ENCODE data around the gene POU6F2. TPM values are rescaled to one million over a fixed set of nuclear protein-coding genes. Genes with fewer than 3 reads are reported as not detected.

The POU6F2 gene
- total RNA-seq, 6 donors from 2014 or later: under 0.01 to 1.4 (median 0.24) TPM; not detected in 2

- no peaks in the 10 kb centered on the region for H3K36me3 ChIP-seq
- TF ChIP-seq POLR2AphosphoS5 (IDR thresholded peaks at IDR 0.05) (no peak), POLR2A (IDR thresholded peaks at IDR 0.05) (no peak), EP300 (IDR thresholded peaks at IDR 0.05) (no peak), CTCF (IDR thresholded peaks at IDR 0.05) (no peak)
- H3K27ac ChIP-seq: no peak overlapping the region
- no peak for ATAC-seq (ENCODE audit: low FRiP score in 2 of 2)
- no peak overlapping the region for H3K4me3 ChIP-seq
- WGBS, 2 donors: 56 to 64% methylated on average over 3 of the region's 3 CpGs
- DNase-seq: no peak
- peaks cover 0 to 15% (median 3%) of the 10 kb centered on the region in 4 donors for H3K4me1 ChIP-seq
- no peaks in the 10 kb centered on the region for H3K27me3 ChIP-seq
- no peaks in the 10 kb centered on the region for H3K9me3 ChIP-seq
Measured at GRCh38 chr7:39416866-39417265, 439.2 kb downstream of the POU6F2 start.

- TF ChIP-seq POLR2AphosphoS5 (IDR thresholded peaks at IDR 0.05) (no peak), EP300 (IDR thresholded peaks at IDR 0.05) (no peak), CTCF (IDR thresholded peaks at IDR 0.05) (no peak), POLR2A (IDR thresholded peaks at IDR 0.05) (no peak)
- Histone ChIP-seq H3K36me3 (no peaks in the 10 kb centered on the region), H3K4me1 (peaks cover 0 to 15% (median 3%) of the 10 kb centered on the region in 4 donors), H3K27ac (no peak overlapping the region), H3K27me3 (no peaks in the 10 kb centered on the region), H3K4me3 (no peak overlapping the region), H3K9me3 (no peaks in the 10 kb centered on the region)
- DNase-seq: no peak
- no peak for ATAC-seq (ENCODE audit: low FRiP score in 2 of 2)
- WGBS, 2 donors: 63 to 94% methylated on average over 1 of the region's 1 CpG
Measured at GRCh38 chr7:39417642-39418041, 439.9 kb downstream of the POU6F2 start.

GRCh38 chr7:39421251-39421650 is 443.5 kb downstream of the POU6F2 start:
- Histone ChIP-seq H3K4me3 (no peak overlapping the region), H3K4me1 (no peaks in the 10 kb centered on the region), H3K27ac (no peak overlapping the region), H3K27me3 (no peaks in the 10 kb centered on the region), H3K9me3 (no peaks in the 10 kb centered on the region), H3K36me3 (no peaks in the 10 kb centered on the region)
- ATAC-seq (ENCODE audit: low FRiP score in 2 of 2) (no peak), DNase-seq (no peak)
- no peak for TF ChIP-seq POLR2AphosphoS5 (IDR thresholded peaks at IDR 0.05)
- TF ChIP-seq POLR2A (IDR thresholded peaks at IDR 0.05): no peak
- no peak for TF ChIP-seq CTCF (IDR thresholded peaks at IDR 0.05)
- no peak for TF ChIP-seq EP300 (IDR thresholded peaks at IDR 0.05)
- 73 to 84% methylated on average over 2 of the region's 2 CpGs for WGBS, 2 donors

- 90% methylated on average over 2 of the region's 2 CpGs for WGBS, 2 donors
- no peak for TF ChIP-seq POLR2AphosphoS5 (IDR thresholded peaks at IDR 0.05)
- no peak for TF ChIP-seq POLR2A (IDR thresholded peaks at IDR 0.05)
- no peak for TF ChIP-seq CTCF (IDR thresholded peaks at IDR 0.05)
- Histone ChIP-seq H3K4me3 (no peak overlapping the region), H3K27ac (no peak overlapping the region), H3K27me3 (no peaks in the 10 kb centered on the region), H3K36me3 (no peaks in the 10 kb centered on the region), H3K9me3 (no peaks in the 10 kb centered on the region), H3K4me1 (no peaks in the 10 kb centered on the region)
- ATAC-seq (ENCODE audit: low FRiP score in 2 of 2) (no peak), DNase-seq (no peak)
Measured at GRCh38 chr7:39421661-39422060, 444.0 kb downstream of the POU6F2 start.

GRCh38 chr7:39428221-39428620 is 450.5 kb downstream of the POU6F2 start:
- H3K9me3 ChIP-seq: no peaks in the 10 kb centered on the region
- no peaks in the 10 kb centered on the region for H3K36me3 ChIP-seq
- no peak for TF ChIP-seq CTCF (IDR thresholded peaks at IDR 0.05)
- TF ChIP-seq POLR2A (IDR thresholded peaks at IDR 0.05): no peak
- no peak for TF ChIP-seq EP300 (IDR thresholded peaks at IDR 0.05)
- TF ChIP-seq POLR2AphosphoS5 (IDR thresholded peaks at IDR 0.05): no peak
- DNase-seq (no peak), ATAC-seq (ENCODE audit: low FRiP score in 2 of 2) (no peak)
- H3K4me1 ChIP-seq: no peaks in the 10 kb centered on the region
- no peak overlapping the region for H3K27ac ChIP-seq
- no peaks in the 10 kb centered on the region for H3K27me3 ChIP-seq
- WGBS, 2 donors: 33 to 59% methylated on average over 1 of the region's 1 CpG
- H3K4me3 ChIP-seq: no peak overlapping the region

Measured in upper lobe of left lung (tissue), 6 donors.